ENCODE measurements around the gene AP2A1. TPM values are rescaled to one million over a fixed set of nuclear protein-coding genes. Genes with fewer than 3 reads are reported as not detected.
"Not testable (repeated sequence)": the region's sequence is repeated elsewhere in the genome, so short reads cannot be mapped to it uniquely, and the experiment has no call there.

AP2A1 gene
- polyA plus RNA-seq (ENCODE audit: insufficient read length), result 56.3 TPM

GRCh38 chr19:49766930-49767299 lies at the start of gene AP2A1:
AP2A1 (plus strand) TSS chr19:49767001; CDS start chr19:49767134, 133 bp downstream.
- no peak for DNase-seq (ENCODE audit: low read depth)

DNA sequence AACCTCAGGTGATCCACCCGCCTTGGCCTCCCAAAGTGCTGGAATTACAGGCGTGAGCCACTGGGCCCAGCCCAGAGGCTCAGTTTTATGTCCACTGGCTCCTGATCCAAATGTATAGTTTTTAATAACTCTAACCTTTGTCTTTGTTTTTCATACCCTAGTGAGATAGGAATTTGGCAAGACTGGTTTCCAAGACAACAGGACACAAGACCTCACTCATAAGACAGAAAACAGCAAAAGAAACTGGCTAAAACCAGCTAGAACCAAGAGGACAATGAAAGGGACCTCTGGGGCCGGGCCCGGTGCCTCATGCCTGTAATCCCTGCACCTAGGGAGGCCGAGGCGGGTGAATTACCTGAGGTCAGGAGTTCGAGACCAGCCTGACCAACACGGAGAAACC lies 48.3 kb upstream of the AP2A1 start:
- DNase-seq (ENCODE audit: low read depth), result peak; percentile 26

DNA sequence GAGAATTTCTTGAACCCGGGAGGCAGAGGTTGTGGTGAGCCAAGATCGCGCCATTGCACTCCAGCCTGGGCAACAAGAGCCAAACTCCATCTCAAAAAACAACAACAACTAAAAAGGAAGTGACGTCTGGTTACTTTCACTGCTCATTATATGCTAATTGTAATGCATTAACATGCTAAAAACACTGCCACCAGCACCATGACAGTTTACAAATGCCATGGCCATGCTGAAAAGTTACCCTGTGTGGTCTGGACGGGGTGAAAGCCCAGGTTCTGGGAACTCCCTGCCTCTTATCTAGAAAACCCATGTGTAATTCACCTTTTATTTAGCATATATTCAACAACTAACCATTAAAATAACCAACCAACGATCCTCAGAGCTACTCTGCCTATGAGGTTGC lies 47.8 kb upstream of the AP2A1 start:
- DNase-seq (ENCODE audit: low read depth), result no peak

GRCh38 chr19:49719420-49719819 lies 47.4 kb upstream of the AP2A1 start:
- DNase-seq (ENCODE audit: low read depth), result not testable (repeated sequence)

DNA sequence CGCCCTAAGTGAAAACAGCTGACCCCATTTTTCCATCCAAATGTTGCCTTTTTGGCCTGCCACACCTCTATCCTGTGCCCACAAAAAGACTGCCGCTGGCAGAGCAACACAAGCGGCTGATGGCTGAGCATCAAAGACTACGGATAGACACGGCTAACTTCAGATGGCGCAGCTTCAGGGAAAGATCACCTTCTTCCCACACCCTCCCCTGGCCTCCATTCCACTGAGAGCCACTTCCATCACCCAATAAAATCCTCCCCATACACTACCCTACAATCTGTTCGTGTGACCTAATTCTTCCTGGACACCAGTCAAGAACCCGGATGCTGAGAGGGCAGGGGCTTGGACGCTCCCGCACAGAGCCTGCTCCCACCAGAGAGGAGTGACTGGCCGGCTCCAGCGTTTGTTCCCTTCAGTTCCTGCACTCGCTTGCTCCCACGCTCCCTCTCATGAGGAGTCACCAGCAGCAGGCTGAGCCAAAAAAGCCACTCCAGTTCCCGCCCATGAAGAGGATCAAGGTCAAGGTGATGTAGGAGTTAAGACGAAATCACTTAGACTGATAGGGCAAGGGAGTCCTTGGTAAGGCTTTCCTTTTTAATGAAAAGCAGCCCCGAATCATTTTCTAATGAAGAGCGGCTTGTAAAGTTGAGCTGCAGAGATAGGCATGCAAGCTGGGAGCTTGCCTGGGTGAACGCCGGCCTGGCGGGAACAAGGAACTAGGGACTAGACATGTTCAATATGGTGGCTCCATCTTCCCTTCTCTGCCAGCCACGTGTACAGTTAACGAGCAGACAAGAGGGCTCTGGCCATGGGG lies 39.4 kb upstream of the AP2A1 start:
- peak; percentile 14 for DNase-seq (ENCODE audit: low read depth)

DNA sequence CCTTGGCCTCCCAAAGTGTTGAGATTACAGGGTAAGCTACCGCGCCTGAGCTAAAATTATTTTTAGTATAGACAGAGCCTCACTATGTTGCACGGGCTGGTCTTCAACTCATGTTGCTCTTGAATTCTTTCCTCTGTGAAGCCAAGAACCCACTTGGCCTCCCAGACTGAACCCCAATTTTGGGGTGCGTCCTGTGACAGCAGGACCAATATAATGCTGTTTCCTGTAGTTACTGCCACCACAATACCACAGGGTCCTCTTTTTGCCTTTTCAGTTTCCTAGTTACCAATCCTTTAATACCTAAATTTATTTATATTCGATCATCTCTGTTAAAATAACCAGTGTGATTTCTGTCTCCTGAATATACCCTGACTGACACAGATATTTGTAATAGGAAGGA lies 36.6 kb upstream of the AP2A1 start:
- no peak for DNase-seq (ENCODE audit: low read depth)

GRCh38 chr19:49738268-49738667 lies 28.5 kb upstream of the AP2A1 start:
- no peak for DNase-seq (ENCODE audit: low read depth)

GRCh38 chr19:49739098-49739497 lies 27.7 kb upstream of the AP2A1 start:
- no peak for DNase-seq (ENCODE audit: low read depth)

DNA sequence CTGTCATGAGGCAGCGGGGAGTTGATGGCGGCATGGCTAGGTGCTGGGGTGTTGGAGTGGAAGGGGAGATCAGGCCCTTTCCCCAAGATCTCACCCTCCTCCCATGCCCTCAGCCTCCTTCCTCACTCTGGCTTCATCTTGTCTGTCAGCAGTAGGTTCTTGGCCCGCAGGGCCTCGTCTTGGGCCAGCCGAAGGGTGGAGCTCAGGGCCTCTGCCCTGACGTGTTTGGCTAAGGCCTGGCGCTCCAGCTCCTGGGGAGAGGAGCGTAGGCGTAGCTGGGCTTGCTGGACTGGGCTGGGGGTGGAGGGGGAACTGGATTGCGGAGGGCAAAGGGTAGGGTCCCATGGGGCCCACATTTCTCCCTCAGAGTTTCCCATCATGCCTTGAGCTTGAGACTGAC lies 26.9 kb upstream of the AP2A1 start:
- no peak for DNase-seq (ENCODE audit: low read depth)

- DNase-seq (ENCODE audit: low read depth), result no peak
Observed at GRCh38 chr19:49741210-49741844, 25.5 kb upstream of the AP2A1 start.

DNA sequence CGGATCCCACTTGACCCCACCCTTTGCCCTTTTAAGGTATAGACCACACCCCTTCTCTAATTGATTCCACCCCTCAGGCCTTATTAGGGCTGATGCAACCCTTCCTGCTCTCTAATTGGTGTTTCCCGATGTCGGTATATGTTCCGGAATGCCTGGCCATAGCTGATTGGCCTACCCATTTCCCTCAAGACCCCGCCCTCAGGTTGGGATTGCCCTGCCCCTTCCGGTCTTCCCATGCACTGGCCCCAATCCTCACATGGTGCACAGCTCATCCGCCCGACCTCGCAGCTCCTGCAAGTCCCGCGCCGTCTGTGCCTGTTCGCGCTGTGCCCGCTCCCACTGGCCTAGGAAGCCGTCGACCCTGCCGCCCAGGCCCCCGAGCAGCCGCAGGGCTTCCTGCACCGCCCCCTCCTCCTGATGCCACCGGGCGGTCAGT lies 21.8 kb upstream of the AP2A1 start:
- no peak for DNase-seq (ENCODE audit: low read depth)

- no peak for DNase-seq (ENCODE audit: low read depth)
Observed at GRCh38 chr19:49746206-49746958, 20.4 kb upstream of the AP2A1 start.

GRCh38 chr19:49749055-49749716 lies 17.6 kb upstream of the AP2A1 start:
- DNase-seq (ENCODE audit: low read depth), result no peak

DNA sequence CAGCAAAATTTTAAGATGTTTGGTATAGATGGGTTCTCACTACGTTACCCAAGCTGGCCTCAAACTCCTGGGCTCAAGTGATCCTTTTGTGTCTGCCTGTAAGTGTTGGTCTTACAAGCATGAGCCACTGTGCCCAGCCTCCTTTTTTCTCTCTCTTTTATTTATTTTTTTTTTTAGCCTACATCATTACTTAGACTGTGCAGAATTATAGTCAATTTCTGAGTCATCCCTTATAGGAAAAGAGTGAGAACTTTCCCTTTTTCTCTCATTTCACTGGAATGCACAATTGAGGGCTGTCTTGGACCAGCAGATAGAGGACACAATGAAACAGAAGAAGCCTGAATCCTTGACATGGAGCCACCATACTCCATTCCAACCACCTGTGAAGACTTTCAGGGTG lies 17.0 kb upstream of the AP2A1 start:
- no peak for DNase-seq (ENCODE audit: low read depth)

DNA sequence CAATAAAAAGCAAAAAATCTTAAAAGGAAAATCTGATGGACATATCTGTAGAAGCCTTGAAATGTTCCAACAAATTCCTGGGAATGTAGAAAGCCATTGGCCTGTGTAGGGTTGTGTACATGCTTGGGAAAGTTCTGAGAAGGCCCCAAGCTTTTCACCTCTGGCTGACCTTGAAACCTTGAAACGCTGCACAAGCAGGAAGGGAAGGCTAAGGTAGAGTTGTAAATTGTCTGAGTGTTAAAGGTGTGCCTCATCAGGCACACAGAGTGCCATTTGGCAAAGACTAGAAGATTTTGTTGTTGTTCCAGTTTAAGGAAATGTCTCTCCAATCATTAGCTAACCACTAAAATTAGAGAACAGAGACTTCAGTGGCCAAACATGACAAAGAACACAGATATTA lies 14.1 kb upstream of the AP2A1 start:
- DNase-seq (ENCODE audit: low read depth), result no peak

DNA sequence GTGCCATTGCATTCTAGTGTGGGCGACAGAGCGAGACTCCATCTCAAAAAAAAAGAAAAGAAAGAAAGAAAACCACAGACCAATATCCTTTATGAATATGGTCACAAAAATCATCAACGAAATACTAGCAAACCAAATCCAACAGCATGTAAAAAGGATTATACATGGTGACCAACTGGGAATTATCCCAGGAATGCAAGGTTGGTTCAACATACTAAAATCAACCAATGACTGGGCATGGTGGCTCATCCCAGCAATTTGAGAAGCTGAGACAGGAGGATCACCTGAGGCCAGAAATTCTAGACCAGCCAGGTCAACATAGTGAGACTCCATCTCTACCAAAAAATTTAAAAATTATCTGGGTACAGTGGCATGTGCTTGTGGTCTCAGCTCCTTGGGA lies 10.8 kb upstream of the AP2A1 start:
- DNase-seq (ENCODE audit: low read depth), result no peak

DNA sequence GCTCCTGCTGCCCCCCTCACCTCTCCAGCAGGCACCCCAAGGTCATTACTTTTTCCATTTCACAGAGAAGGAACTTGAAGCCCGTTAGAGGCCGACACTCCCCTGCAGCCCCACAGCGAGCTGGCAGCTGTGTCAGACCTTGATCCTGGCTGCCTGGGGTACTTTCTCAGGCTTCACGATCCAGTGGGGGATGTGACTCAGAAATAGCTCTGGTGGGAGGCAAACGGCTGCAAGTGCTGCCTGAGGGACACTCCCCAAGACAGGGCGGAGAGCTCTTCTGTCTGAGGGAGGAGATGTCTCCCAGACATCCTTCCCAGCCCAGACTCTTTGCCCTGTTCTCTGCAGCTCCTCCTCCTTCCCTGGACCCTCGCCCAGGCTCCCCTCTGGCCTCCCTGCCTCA lies 8.5 kb upstream of the AP2A1 start:
- DNase-seq (ENCODE audit: low read depth), result no peak

DNA sequence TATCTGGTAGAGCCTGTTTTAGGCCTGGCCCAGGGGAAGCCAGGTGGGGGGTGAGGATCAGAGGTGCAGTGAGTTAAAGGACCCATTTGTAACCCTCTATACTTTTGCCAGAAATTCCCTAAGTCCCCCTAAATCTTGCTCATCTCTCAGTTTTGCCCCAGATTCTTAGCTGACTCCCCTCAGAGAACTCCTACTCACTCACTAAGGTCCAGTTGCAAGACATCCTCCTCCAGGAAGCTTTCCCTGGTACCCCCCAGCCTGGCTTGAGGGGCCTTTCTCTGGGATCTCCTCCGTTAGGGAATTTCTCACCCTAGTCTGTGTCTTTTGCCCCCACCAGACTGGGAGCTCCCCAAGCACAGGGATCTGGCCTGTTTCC lies 5.6 kb upstream of the AP2A1 start:
- DNase-seq (ENCODE audit: low read depth), result no peak

DNA sequence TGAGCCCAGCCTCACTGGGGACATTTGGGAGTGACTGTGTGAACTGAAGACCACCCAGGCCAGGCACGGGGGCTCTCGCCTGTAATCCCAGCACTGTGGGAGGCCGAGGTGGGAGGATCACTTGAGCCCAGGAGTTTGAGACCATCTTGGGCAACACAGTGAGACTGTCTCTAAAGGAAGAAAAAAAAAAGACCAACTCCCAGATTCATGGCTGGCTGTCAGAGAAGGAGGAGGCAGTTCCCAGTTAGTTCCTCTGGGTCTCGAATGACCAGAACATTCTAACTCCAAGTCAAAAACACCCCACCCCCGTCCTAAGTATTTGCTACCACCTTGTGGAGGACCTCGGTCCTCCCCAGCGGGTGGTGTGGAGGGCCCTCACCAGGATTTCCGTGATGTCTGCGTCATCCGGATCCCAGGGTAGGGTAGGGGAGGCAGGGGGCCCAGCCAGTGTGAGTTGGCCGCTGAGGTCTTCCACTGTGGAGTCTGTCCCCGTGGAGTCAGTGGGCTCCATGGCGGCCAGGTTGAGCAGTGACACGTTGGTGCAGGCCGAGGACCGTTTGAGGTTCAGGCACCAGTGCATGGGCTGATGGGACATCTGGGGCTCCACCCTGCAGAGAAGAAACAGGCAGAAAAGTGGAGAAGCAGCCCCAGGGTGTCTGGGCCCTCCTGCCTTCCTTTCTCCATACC lies 5.0 kb upstream of the AP2A1 start:
- DNase-seq (ENCODE audit: low read depth), result peak; percentile 20

- DNase-seq (ENCODE audit: low read depth), result no peak
Observed at GRCh38 chr19:49763230-49763629, 3.6 kb upstream of the AP2A1 start, which contains the start of gene TSKS. TSKS (minus strand) TSS chr19:49763306; CDS start chr19:49763247, 59 bp downstream.

- DNase-seq (ENCODE audit: low read depth), result no peak
Observed at GRCh38 chr19:49764341-49764740, 2.5 kb upstream of the AP2A1 start.
